OCI-LY1 (cell line): ENCODE measurements around the gene RBM38.

ENCODE experiments used
- CTCF ChIP-seq: fragments of 200-600 bp; sonication (generic), shearing (Covaris generic); IDR thresholded peaks from 2 replicates; pipeline ENCODE4 v1.5.1; 2017; ENCODE audit warnings: mild to moderate bottlenecking, antibody characterized with exemption, low read length, moderate library complexity, mixed read lengths
- EZH2 ChIP-seq: fragments of 200-600 bp; sonication (generic), shearing (Covaris generic); IDR thresholded peaks from 2 replicates; pipeline ENCODE4 v1.8.0; 2017; ENCODE audit warnings: borderline replicate concordance, mixed run types, mild to moderate bottlenecking, antibody characterized with exemption, low read length, moderate library complexity, mixed read lengths

- no peak for TF ChIP-seq CTCF
- no peak for TF ChIP-seq EZH2
Observed at GRCh38 chr20:57439432-57439831, 48.2 kb downstream of the RBM38 start.
